HCT116 (cell line): ENCODE data around the gene TMEM187. TPM values are rescaled to one million over a fixed set of nuclear protein-coding genes. Genes with fewer than 3 reads are reported as not detected.

ENCODE experiments used
- ATAC-seq: fragments of 200-7000 bp; cut with Tn5 transposase; 2 replicates; pipeline ENCODE4 v1.9.1; 2020; ENCODE audit warnings: mild to moderate bottlenecking, moderate library complexity
- BruUV-seq: library from RNA; stranded (reverse); fragments of 400-500 nt; replicated peaks from 2 replicates; lab custom pipeline; 2021; lab: Mats Ljungman, UMichigan
- CTCF ChIA-PET: fragments of 300-600 bp; sonication (Branson Sonifier 250); formaldehyde crosslinking; loops from one replicate; lab custom pipeline; 2021; ENCODE audit warnings: antibody characterized with exemption; lab: Charles Lee
- POLR2A ChIA-PET: fragments of 300-600, 350-600 bp; sonication (Branson Sonifier 250); formaldehyde crosslinking; loops from one replicate; lab custom pipeline; 2021; ENCODE audit warnings: antibody characterized with exemption; lab: Charles Lee
- RAD21 ChIA-PET, 2 experiments: fragments of 300-600 bp; sonication (Branson Sonifier 250); formaldehyde crosslinking; loops; one replicate each; lab custom pipeline; 2023; ENCODE audit warnings: low total read pairs in 2 of 2; ENCODE audit not compliant: uncharacterized antibody in 2 of 2, unreplicated experiment in 2 of 2, low non-redundant PET in 1 of 2; lab: Charles Lee
- DNase-seq: peaks from one replicate; pipeline ENCODE4 v3.0.0-alpha.2; 2010; ENCODE audit warnings: low read depth, low spot score
- H2AFZ ChIP-seq: fragments of 200-600 bp; shearing (Covaris generic), sonication (generic); 2 replicates; pipeline ENCODE4 v1.6.1; 2017; ENCODE audit warnings: low read depth, mixed run types, mixed read lengths, antibody characterized with exemption, low read length; ENCODE audit not compliant: poor library complexity, severe bottlenecking
- H3K27ac ChIP-seq: 2 replicates; pipeline ENCODE4 v1.5.1; 2012; ENCODE audit warnings: low read depth, low read length
- H3K27me3 ChIP-seq: fragments of 200-600 bp; sonication (generic); 2 replicates; pipeline ENCODE4 v1.6.1; 2016; ENCODE audit warnings: mixed run types, low read length, mixed read lengths; ENCODE audit not compliant: insufficient read depth
- H3K36me3 ChIP-seq, 2 experiments: fragments of 200-500 bp in 1 of 2; fragments of 200-600 bp in 1 of 2; sonication (Bioruptor generic) in 1 of 2; sonication (generic) in 1 of 2; 2 replicates each; pipeline versions ENCODE4 v1.5.1 to v1.6.1; 2014 to 2016; ENCODE audit warnings: low read length in 2 of 2, inconsistent platforms in 1 of 2, mixed read lengths in 1 of 2, mixed run types in 1 of 2; ENCODE audit not compliant: insufficient read depth in 2 of 2, control insufficient read depth in 1 of 2
- H3K4me1 ChIP-seq, 2 experiments: fragments of 200-600 bp in 1 of 2; sonication (generic) in 1 of 2; 2 replicates each; pipeline versions ENCODE4 v1.5.1 to v1.6.1; 2012 to 2017; ENCODE audit warnings: low read length in 2 of 2, inconsistent platforms in 1 of 2, mild to moderate bottlenecking in 1 of 2, mixed read lengths in 1 of 2, mixed run types in 1 of 2, moderate library complexity in 1 of 2; ENCODE audit not compliant: insufficient read depth in 2 of 2, control insufficient read depth in 1 of 2
- H3K4me2 ChIP-seq: fragments of 200-600 bp; sonication (generic); 2 replicates; pipeline ENCODE4 v1.6.1; 2017; ENCODE audit warnings: mixed run types, low read length, mixed read lengths
- H3K4me3 ChIP-seq, 2 experiments: fragments of 200-600 bp in 1 of 2; sonication (generic) in 1 of 2; replicated peaks in 1 of 2; 2 replicates each; pipeline ENCODE4 v1.5.1; 2011 to 2016; ENCODE audit warnings: low read length in 2 of 2, control low read depth in 1 of 2, low read depth in 1 of 2, mild to moderate bottlenecking in 1 of 2, mixed read lengths in 1 of 2, mixed run types in 1 of 2
- H3K79me2 ChIP-seq: fragments of 200-600 bp; sonication (generic); 2 replicates; pipeline ENCODE4 v1.6.1; 2017; ENCODE audit warnings: mild to moderate bottlenecking, mixed run types, low read length, moderate library complexity, mixed read lengths; ENCODE audit not compliant: insufficient read depth
- H3K9ac ChIP-seq: fragments of 200-600 bp; sonication (generic); 2 replicates; pipeline ENCODE4 v1.6.1; 2016; ENCODE audit warnings: low read length, mixed read lengths
- H3K9me2 ChIP-seq: fragments of 200-600 bp; sonication (generic), shearing (Covaris generic); 2 replicates; pipeline ENCODE4 v1.6.1; 2017; ENCODE audit warnings: mixed run types, mild to moderate bottlenecking, moderate library complexity; ENCODE audit not compliant: insufficient read depth
- H3K9me3 ChIP-seq, 2 experiments: fragments of 200-500 bp in 1 of 2; fragments of 200-600 bp in 1 of 2; sonication (Bioruptor generic) in 1 of 2; sonication (generic) in 1 of 2; 2 replicates each; pipeline ENCODE4 v1.6.1; 2014 to 2017; ENCODE audit warnings: low read length in 2 of 2, mixed read lengths in 2 of 2, inconsistent platforms in 1 of 2, low read depth in 1 of 2, mild to moderate bottlenecking in 1 of 2, mixed run types in 1 of 2, moderate library complexity in 1 of 2; ENCODE audit not compliant: control insufficient read depth in 1 of 2, insufficient read depth in 1 of 2
- H4K20me1 ChIP-seq: fragments of 200-600 bp; sonication (generic), shearing (Covaris generic); 2 replicates; pipeline ENCODE4 v1.6.1; 2017; ENCODE audit warnings: mixed run types, mild to moderate bottlenecking, moderate library complexity; ENCODE audit not compliant: insufficient read depth
- CEBPB ChIP-seq: IDR thresholded peaks from 2 replicates; pipeline ENCODE4 v1.6.1; 2012; ENCODE audit warnings: low read depth
- ELF1 ChIP-seq: IDR thresholded peaks from 2 replicates; pipeline ENCODE4 v1.6.1; 2012; ENCODE audit warnings: low read depth, borderline replicate concordance
- EZH2 ChIP-seq: fragments of 200-600 bp; sonication (generic); IDR thresholded peaks from 2 replicates; pipeline ENCODE4 v1.6.1; 2017; ENCODE audit warnings: antibody characterized with exemption, mixed run types
- FOSL1 ChIP-seq: IDR thresholded peaks from 2 replicates; pipeline ENCODE4 v1.6.1; 2012; ENCODE audit warnings: low read depth
- POLR2A ChIP-seq: IDR thresholded peaks from 2 replicates; pipeline ENCODE4 v1.7.0; 2011; ENCODE audit warnings: borderline replicate concordance; ENCODE audit not compliant: insufficient read depth, insufficient read length; ENCODE audit errors: extremely low read depth
- POLR2AphosphoS5 ChIP-seq: IDR thresholded peaks from 2 replicates; pipeline ENCODE4 v1.6.1; 2011; ENCODE audit warnings: mild to moderate bottlenecking, low read depth, low read length, moderate library complexity
- RAD21 ChIP-seq: IDR thresholded peaks from 2 replicates; pipeline ENCODE4 v1.6.1; 2012; ENCODE audit warnings: low read depth, mild to moderate bottlenecking
- SIN3A ChIP-seq: IDR thresholded peaks from 2 replicates; pipeline ENCODE4 v1.6.1; 2012; ENCODE audit warnings: low read depth
- ZFX ChIP-seq: fragments of 450-650 bp; IDR thresholded peaks from 2 replicates; pipeline ENCODE4 v1.6.1; 2017
- intact Hi-C: fragments of 100-400 bp; cut with micrococcal nuclease; formaldehyde crosslinking; loops from 2 replicates; pipeline ENCODE4 v1.10.0; 2022
- total RNA-seq: library from RNA; stranded (reverse); gene quantifications from one replicate; pipeline ENCODE4 v1.2.1, GENCODE V29; 2021; ENCODE audit not compliant: unreplicated experiment
- TF ChIP-seq, protein P1 (sequence below): IDR thresholded peaks from 2 replicates; pipeline ENCODE4 v1.6.1; 2012
- TF ChIP-seq, protein P2 (sequence below): IDR thresholded peaks from 2 replicates; pipeline ENCODE4 v1.6.1; 2012
- TF ChIP-seq, protein P3 (sequence below): IDR thresholded peaks from 2 replicates; pipeline ENCODE4 v1.6.1; 2012; ENCODE audit warnings: low read depth
- TF ChIP-seq, protein P4 (sequence below), 3 experiments: fragments of 200-600 bp in 1 of 3; sonication (generic) in 1 of 3; IDR thresholded peaks in 2 of 3; conservative IDR thresholded peaks in 1 of 3; 2 replicates each; pipeline ENCODE4 v1.5.1; 2012 to 2017; ENCODE audit warnings: low read depth in 2 of 3, low read length in 2 of 3, antibody characterized with exemption in 1 of 3, borderline replicate concordance in 1 of 3, control low read depth in 1 of 3, mild to moderate bottlenecking in 1 of 3, mixed read lengths in 1 of 3, mixed run types in 1 of 3, moderate library complexity in 1 of 3; ENCODE audit not compliant: insufficient read depth in 1 of 3

The TMEM187 gene
- total RNA-seq, 1 experiment from 2014 or later = 12.6 TPM

DNA sequence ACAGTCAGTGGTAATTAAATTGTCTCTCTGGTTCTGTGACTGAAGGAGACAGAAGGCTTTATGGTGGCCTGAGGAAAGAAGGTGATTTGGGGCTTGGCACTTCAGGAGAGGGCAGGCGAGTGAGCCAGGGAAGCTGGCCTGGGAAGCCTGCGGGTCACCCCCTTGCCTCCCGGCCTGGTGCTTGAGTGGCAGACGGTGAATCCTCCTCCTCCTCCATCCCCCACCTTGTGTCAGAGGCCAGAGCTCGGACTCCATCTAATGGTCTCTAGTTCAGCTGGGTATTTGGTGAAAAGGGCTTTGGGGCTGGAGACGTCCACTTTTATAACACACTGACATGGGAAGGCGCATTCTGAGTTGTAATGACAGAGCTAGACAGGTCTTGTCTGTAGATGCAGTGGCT lies 8.7 kb downstream of the TMEM187 start:
- Histone ChIP-seq H3K27ac (no peak overlapping the region), H3K9ac (no peak overlapping the region), H3K9me3 (no peaks in the 10 kb centered on the region), H3K27me3 (no peaks in the 10 kb centered on the region), H3K4me3 (no peak overlapping the region), H2AFZ (no peak overlapping the region), H3K9me2 (no peaks in the 10 kb centered on the region), H3K4me1 (no peaks in the 10 kb centered on the region), H3K4me2 (no peak overlapping the region), H3K79me2 (no peaks in the 10 kb centered on the region), H3K36me3 (no peaks in the 10 kb centered on the region), H4K20me1 (no peaks in the 10 kb centered on the region)
- ChIA-PET RAD21 (no interaction called here), POLR2A (no interaction called here), CTCF (no interaction called here)
- DNase-seq (no peak), ATAC-seq (no peak)
- TF ChIP-seq, protein P1, sequence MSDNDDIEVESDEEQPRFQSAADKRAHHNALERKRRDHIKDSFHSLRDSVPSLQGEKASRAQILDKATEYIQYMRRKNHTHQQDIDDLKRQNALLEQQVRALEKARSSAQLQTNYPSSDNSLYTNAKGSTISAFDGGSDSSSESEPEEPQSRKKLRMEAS = no peak
- TF ChIP-seq ELF1 (no peak), POLR2A (no peak), EZH2 (no peak), RAD21 (no peak), POLR2AphosphoS5 (no peak), CEBPB (no peak), SIN3A (no peak), ZFX (no peak), FOSL1 (no peak)
- TF ChIP-seq, protein P2, sequence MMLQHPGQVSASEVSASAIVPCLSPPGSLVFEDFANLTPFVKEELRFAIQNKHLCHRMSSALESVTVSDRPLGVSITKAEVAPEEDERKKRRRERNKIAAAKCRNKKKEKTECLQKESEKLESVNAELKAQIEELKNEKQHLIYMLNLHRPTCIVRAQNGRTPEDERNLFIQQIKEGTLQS = no peak
- TF ChIP-seq, protein P3, sequence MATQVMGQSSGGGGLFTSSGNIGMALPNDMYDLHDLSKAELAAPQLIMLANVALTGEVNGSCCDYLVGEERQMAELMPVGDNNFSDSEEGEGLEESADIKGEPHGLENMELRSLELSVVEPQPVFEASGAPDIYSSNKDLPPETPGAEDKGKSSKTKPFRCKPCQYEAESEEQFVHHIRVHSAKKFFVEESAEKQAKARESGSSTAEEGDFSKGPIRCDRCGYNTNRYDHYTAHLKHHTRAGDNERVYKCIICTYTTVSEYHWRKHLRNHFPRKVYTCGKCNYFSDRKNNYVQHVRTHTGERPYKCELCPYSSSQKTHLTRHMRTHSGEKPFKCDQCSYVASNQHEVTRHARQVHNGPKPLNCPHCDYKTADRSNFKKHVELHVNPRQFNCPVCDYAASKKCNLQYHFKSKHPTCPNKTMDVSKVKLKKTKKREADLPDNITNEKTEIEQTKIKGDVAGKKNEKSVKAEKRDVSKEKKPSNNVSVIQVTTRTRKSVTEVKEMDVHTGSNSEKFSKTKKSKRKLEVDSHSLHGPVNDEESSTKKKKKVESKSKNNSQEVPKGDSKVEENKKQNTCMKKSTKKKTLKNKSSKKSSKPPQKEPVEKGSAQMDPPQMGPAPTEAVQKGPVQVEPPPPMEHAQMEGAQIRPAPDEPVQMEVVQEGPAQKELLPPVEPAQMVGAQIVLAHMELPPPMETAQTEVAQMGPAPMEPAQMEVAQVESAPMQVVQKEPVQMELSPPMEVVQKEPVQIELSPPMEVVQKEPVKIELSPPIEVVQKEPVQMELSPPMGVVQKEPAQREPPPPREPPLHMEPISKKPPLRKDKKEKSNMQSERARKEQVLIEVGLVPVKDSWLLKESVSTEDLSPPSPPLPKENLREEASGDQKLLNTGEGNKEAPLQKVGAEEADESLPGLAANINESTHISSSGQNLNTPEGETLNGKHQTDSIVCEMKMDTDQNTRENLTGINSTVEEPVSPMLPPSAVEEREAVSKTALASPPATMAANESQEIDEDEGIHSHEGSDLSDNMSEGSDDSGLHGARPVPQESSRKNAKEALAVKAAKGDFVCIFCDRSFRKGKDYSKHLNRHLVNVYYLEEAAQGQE = no peak
- TF ChIP-seq, protein P4, sequence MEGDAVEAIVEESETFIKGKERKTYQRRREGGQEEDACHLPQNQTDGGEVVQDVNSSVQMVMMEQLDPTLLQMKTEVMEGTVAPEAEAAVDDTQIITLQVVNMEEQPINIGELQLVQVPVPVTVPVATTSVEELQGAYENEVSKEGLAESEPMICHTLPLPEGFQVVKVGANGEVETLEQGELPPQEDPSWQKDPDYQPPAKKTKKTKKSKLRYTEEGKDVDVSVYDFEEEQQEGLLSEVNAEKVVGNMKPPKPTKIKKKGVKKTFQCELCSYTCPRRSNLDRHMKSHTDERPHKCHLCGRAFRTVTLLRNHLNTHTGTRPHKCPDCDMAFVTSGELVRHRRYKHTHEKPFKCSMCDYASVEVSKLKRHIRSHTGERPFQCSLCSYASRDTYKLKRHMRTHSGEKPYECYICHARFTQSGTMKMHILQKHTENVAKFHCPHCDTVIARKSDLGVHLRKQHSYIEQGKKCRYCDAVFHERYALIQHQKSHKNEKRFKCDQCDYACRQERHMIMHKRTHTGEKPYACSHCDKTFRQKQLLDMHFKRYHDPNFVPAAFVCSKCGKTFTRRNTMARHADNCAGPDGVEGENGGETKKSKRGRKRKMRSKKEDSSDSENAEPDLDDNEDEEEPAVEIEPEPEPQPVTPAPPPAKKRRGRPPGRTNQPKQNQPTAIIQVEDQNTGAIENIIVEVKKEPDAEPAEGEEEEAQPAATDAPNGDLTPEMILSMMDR (IDR thresholded peaks at IDR 0.05 in 2 of 3, conservative IDR thresholded peaks at IDR 0.05 in 1 of 3; ENCODE audit: borderline replicate concordance in 1 of 3, insufficient read depth in 1 of 3, low read depth in 2 of 3, low read length in 2 of 3) = no peak
- intact Hi-C loops = no loop called here
- BruUV-seq = no TSS peak
